Heart left ventricle (tissue), 16 donors: ENCODE results near the gene NMU. TPM values are rescaled to one million over a fixed set of nuclear protein-coding genes. Genes with fewer than 3 reads are reported as not detected.
"Not testable (repeated sequence)": the region's sequence is repeated elsewhere in the genome, so short reads cannot be mapped to it uniquely, and the experiment has no call there.

Experiments
- ATAC-seq, 4 donors: fragments of 200-7000 bp; cut with Tn5 transposase; one replicate each; pipeline ENCODE4 v1.9.1; 2020 to 2022; ENCODE audit warnings: moderate library complexity in 4 of 4, mild to moderate bottlenecking in 3 of 4, moderate number of reproducible peaks in 1 of 4
- DNase-seq, 5 donors: peaks; one replicate each; pipeline ENCODE4 v3.0.0-alpha.2; 2020
- H3K27ac ChIP-seq, 12 donors: fragments of 200-600 bp; sonication (generic) in 4 of 12; one replicate each; pipeline versions ENCODE4 v1.5.0 to v1.8.0; 2016 to 2022; ENCODE audit warnings: mild to moderate bottlenecking in 2 of 12
- H3K27me3 ChIP-seq, 9 donors: fragments of 200-600 bp; sonication (generic) in 2 of 9; one replicate each; pipeline versions ENCODE4 v1.5.1 to v1.8.0; 2016 to 2022; ENCODE audit warnings: mild to moderate bottlenecking in 3 of 9
- H3K36me3 ChIP-seq, 9 donors: fragments of 200-600 bp; sonication (generic) in 2 of 9; one replicate each; pipeline versions ENCODE4 v1.5.0 to v1.8.0; 2018 to 2022; ENCODE audit warnings: mild to moderate bottlenecking in 2 of 9
- H3K4me1 ChIP-seq, 12 donors: fragments of 200-600 bp; sonication (generic) in 4 of 12; one replicate each; pipeline versions ENCODE4 v1.5.0 to v1.8.0; 2016 to 2022; ENCODE audit warnings: mild to moderate bottlenecking in 3 of 12
- H3K4me3 ChIP-seq, 12 donors: fragments of 200-600 bp; sonication (generic) in 4 of 12; one replicate each; pipeline versions ENCODE4 v1.5.0 to v1.8.0; 2017 to 2022; ENCODE audit warnings: mild to moderate bottlenecking in 9 of 12, moderate library complexity in 4 of 12
- H3K9me3 ChIP-seq, 12 donors: fragments of 200-600 bp; sonication (generic) in 4 of 12; one replicate each; pipeline versions ENCODE4 v1.5.0 to v1.8.0; 2016 to 2022; ENCODE audit warnings: mild to moderate bottlenecking in 1 of 12
- POLR2A ChIP-seq, 2 donors: fragments of 450-650 bp; IDR thresholded peaks; one replicate each; pipeline ENCODE4 v1.6.1; 2017; ENCODE audit warnings: antibody characterized with exemption in 2 of 2, mild to moderate bottlenecking in 2 of 2, moderate library complexity in 2 of 2
- WGBS, 4 donors: extraction: QIAGEN DNeasy Blood & Tissue Kit in 2 of 4; methylation state at CpG; one replicate each; pipeline versions ENCODE4 v1.1.5 to v1.1.7; 2013 to 2018; 5-methylcytosine and 5-hydroxymethylcytosine counted together
- intact Hi-C, 10 donors: fragments of 100-400 bp; cut with DNase I; formaldehyde crosslinking; loops; one replicate each; pipeline versions ENCODE4 v1.11.1 to v1.14.2; 2022
- polyA plus RNA-seq, 2 donors: library from polyadenylated mRNA; stranded (reverse); fragments of 200-250 nt; gene quantifications; one replicate each; pipeline ENCODE4 v1.2.3, GENCODE V29; 2013
- total RNA-seq, 9 donors: library from RNA; depleted of rRNA in 2 of 9; stranded (reverse); fragments of >200 nt in 2 of 9; fragmentation: NEBNext Ultra II Directional in 3 of 9; extraction: Animal tissue kit (Norgen Biotek cat#: 25700) in 3 of 9; gene quantifications; one replicate each; pipeline versions ENCODE4 v1.1.0 to v1.2.4, GENCODE V29; 2016 to 2023
- TF ChIP-seq, protein P1 (sequence below), 12 donors: fragments of 200-600 bp; sonication (generic) in 4 of 12; IDR thresholded peaks; one replicate each; pipeline versions ENCODE4 v1.5.0 to v1.8.0; 2018 to 2022; ENCODE audit warnings: antibody characterized with exemption in 12 of 12, mild to moderate bottlenecking in 5 of 12
- donor health status: ischemic (EF 13 %, LVEDD 7.1; RV severe dilation, severe dysfunction).
- donor health status: healthy with polysubstance abuse.
- donor health status: DM: no; HTN: yes; CAD: no.
- donor health status: DM: no; HTN: no; CAD: no.
- donor health status: ischemic (EF 25% LVEDD 6.9; RV normal size, moderate dysfunction).
- donor health status: ischemic (EF 25% LVEDD 5.7; RV mildly dilated, moderate dysfunction).
- donor health status: healthy.
- donor health status: DM: yes; HTN: yes; CAD: no.
- donor health status: ischemic (EF 35%, LVEDD 5.7; RV mildly dilated, moderate dysfunction).
- donor health status: nonischemic (EF 11% LVEDD 7.7; RV severe dilation, severe dysfunction).
- donor health status: DM: yes; HTN: yes; CAD: no.
- donor health status: PGD.
- donor health status: ischemic (EF 29% LVEDD 5.4; RV normal size, mild dysfunction).
- donor health status: nonischemic (EF 23%, LVEDD 6.1; RV moderate dilation, normal function).

NMU gene
- total and polyA plus RNA-seq, 11 donors = 2.0 TPM; not detected in 10

DNA sequence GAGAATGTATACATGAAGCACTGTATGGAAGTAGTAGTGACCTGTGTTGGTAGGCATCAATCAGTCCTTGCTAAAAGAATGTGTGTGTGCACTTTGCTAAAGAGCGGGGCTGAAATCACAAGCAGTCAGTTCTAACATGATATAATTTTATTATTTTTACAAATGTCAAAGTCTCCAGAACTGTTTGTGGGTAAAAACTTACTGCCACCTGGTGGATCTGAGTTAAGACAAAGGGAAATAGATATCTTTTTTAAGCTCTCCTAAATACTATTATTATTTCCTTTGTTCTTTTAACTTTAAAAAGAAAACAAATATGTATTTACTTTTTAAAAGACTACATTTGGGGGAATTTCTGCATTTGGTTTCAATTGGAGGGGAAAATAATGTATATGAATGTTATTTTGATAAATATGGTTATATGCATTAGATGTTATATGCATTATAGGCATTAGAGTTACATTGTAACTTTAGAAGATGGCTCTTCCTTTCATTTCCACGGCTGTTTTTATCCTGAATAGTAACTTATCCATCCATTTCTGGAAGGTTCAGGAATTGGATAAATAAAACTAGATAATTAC is 81.6 kb downstream of the NMU start:
- Histone ChIP-seq H3K27me3 (no peaks in the 10 kb centered on the region), H3K4me3 (no peak overlapping the region), H3K4me1 (peaks cover 0 to 10% (median 0%) of the 10 kb centered on the region in 12 donors), H3K27ac (no peak overlapping the region), H3K9me3 (no peaks in the 10 kb centered on the region), H3K36me3 (no peaks in the 10 kb centered on the region)
- ATAC-seq = no peak
- TF ChIP-seq, protein P1, sequence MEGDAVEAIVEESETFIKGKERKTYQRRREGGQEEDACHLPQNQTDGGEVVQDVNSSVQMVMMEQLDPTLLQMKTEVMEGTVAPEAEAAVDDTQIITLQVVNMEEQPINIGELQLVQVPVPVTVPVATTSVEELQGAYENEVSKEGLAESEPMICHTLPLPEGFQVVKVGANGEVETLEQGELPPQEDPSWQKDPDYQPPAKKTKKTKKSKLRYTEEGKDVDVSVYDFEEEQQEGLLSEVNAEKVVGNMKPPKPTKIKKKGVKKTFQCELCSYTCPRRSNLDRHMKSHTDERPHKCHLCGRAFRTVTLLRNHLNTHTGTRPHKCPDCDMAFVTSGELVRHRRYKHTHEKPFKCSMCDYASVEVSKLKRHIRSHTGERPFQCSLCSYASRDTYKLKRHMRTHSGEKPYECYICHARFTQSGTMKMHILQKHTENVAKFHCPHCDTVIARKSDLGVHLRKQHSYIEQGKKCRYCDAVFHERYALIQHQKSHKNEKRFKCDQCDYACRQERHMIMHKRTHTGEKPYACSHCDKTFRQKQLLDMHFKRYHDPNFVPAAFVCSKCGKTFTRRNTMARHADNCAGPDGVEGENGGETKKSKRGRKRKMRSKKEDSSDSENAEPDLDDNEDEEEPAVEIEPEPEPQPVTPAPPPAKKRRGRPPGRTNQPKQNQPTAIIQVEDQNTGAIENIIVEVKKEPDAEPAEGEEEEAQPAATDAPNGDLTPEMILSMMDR (IDR thresholded peaks at IDR 0.05) = peak; percentile 12 to 58 (median 45)
- TF ChIP-seq POLR2A (IDR thresholded peaks at IDR 0.05) = no peak
- no peak for DNase-seq
- intact Hi-C loops = loop anchor here in 9 of 10 donors (5.0 to 10.0 kb wide), 6 partner anchors 100 to 580 kb away; partner anchors contain the start of genes SRD5A3 (in 4 of the 9) and TMEM165 (in 1 of the 9)
- 44 to 58% (median 52%) methylated on average over 2 of the region's 2 CpGs for WGBS, 4 donors

DNA sequence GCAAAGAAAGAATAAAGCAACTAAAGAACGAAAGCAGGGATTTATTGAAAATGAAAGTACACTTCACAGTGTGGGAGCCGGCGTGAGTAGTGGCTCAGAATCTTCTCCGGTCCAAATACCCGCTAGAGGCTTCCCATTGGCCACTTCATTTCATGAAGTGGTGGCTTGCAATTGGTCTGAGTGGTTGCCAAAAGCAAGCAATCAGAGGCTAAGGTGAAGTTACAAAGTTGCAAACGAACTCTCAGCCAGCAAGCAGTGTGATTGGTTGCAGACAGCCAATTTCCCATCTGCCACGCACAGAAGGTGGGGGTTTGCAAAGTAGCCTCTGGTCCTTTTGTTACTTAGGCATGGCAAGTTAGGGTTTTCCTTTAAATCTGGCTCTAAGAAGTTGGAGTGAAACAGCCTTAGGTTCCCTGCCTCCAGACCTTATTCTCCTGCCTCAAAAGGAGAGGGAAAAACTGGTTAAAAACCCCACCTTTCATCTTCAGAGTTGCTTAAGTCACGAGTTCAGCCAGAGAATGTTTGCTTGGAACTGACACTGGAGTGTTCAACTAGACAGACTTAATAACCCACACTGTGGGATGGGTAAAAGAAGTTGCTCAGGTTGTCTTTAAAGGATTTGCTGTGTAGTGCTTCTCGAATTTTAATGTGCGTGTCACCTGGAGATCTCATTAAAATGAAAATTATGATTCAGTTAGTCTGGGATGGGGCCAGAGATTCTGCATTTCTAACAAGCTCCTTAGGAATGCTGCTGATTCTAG is 82.5 kb downstream of the NMU start:
- WGBS, 4 donors = 57 to 73% (median 68%) methylated on average over 10 of the region's 10 CpGs
- H3K36me3 ChIP-seq = no peaks in the 10 kb centered on the region
- ATAC-seq (peak; percentile 51 to 79 (median 61)), DNase-seq (peak in 4 of 5 donors; percentile 21 to 30 (median 25))
- peak overlapping the region in 10 of 12 donors; percentile 11 to 50 (median 34) for H3K4me3 ChIP-seq
- H3K4me1 ChIP-seq = peaks cover 0 to 10% (median 0%) of the 10 kb centered on the region in 12 donors
- peak overlapping the region in 1 of 12 donors; percentile 63 for H3K27ac ChIP-seq
- intact Hi-C loops = loop anchor here in 9 of 10 donors (5.0 to 10.0 kb wide), 6 partner anchors 99 to 579 kb away; partner anchors contain the start of genes SRD5A3 (in 4 of the 9) and TMEM165 (in 1 of the 9)
- no peaks in the 10 kb centered on the region for H3K27me3 ChIP-seq
- H3K9me3 ChIP-seq = no peaks in the 10 kb centered on the region
- TF ChIP-seq, protein P1 (IDR thresholded peaks at IDR 0.05) = no peak
- no peak for TF ChIP-seq POLR2A (IDR thresholded peaks at IDR 0.05)

DNA sequence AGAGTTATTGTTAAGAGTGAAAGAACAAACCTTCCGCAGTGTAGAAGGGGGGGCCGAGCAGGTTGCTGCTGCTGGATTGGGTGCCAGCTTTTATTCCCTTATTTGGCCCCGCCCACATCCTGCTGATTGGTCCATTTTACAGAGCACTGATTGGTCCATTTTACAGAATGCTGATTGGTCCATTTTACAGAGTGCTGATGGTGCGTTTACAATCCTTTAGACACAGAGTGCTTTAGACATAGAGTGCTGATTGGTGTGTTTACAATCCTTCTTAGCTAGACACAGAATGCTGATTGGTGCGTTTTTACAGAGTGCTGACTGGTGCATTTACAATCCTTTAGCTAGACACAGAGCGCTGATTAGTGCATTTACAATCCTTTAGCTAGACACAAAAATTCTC is 84.1 kb downstream of the NMU start:
- intact Hi-C loops = loop anchor here in 9 of 10 donors (5.0 to 10.0 kb wide), 6 partner anchors 97 to 577 kb away; partner anchors contain the start of genes SRD5A3 (in 4 of the 9) and TMEM165 (in 1 of the 9)
- ATAC-seq, H3K27ac ChIP-seq, DNase-seq, H3K9me3 ChIP-seq, H3K36me3 ChIP-seq, H3K27me3 ChIP-seq, H3K4me3 ChIP-seq: not testable (repeated sequence)
- 89 to 95% (median 91%) methylated on average over 6 of the region's 6 CpGs for whole genome bisulfite sequencing, 4 donors
- H3K4me1 ChIP-seq = peaks cover 0 to 17% (median 7%) of the 10 kb centered on the region in 12 donors

DNA sequence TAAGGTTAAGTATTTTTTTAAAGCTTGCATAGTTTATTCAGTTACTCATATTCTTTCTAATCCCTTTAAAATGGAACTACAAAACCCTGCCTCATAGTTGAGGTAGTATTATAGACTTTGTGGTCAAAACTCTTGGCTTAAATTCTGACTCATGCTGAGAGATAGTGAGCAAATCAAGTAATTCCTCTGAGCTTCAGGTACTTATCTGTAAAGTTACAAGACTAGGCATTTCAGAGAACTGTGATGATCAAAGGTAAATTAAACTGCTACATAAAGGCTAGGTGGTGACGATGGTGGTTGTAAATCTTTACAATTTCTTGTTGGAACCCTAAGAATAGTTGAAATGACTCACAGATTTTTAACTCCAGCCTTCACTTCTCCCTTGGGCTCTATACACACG is 86.2 kb downstream of the NMU start:
- 85 to 90% (median 87%) methylated on average over 2 of the region's 2 CpGs for WGBS, 4 donors
- H3K4me3 ChIP-seq = no peak overlapping the region
- no peak overlapping the region for H3K27ac ChIP-seq
- H3K4me1 ChIP-seq = peaks cover 0 to 23% (median 11%) of the 10 kb centered on the region in 12 donors
- intact Hi-C loops = loop anchor here (5.0 to 10.0 kb wide), 14 partner anchors 95 to 575 kb away; partner anchors contain the start of genes SRD5A3 (in 7 of the 10), EXOC1 (in 6 of the 10) and TMEM165 (in 4 of the 10)
- TF ChIP-seq POLR2A (IDR thresholded peaks at IDR 0.05) = no peak
- TF ChIP-seq, protein P1 (IDR thresholded peaks at IDR 0.05) = no peak
- no peaks in the 10 kb centered on the region for H3K36me3 ChIP-seq
- DNase-seq (no peak), ATAC-seq (no peak)
- H3K9me3 ChIP-seq = no peaks in the 10 kb centered on the region
- H3K27me3 ChIP-seq = no peaks in the 10 kb centered on the region
